ENCODE results near the gene FXYD1. TPM values are rescaled to one million over a fixed set of nuclear protein-coding genes. Genes with fewer than 3 reads are reported as not detected.
A peak's percentile ranks its signal among the peaks of the same experiment; 100 is the strongest.

FXYD1 gene
- total and polyA plus RNA-seq, 8 donors, result 7.5 to 193 (median 24.0) TPM; not detected in 1

GRCh38 chr19:35119578-35120155 lies 19.0 kb upstream of the FXYD1 start:
- peak overlapping the region in 4 of 5 donors; percentile 87 to 92 (median 88) for H3K27ac ChIP-seq
- peak overlapping the region in 2 of 4 donors; percentile 24 to 59 for H3K4me3 ChIP-seq
- TF ChIP-seq CTCF (IDR thresholded peaks at IDR 0.05) (no peak), POLR2A (IDR thresholded peaks at IDR 0.05) (no peak), POLR2AphosphoS5 (IDR thresholded peaks at IDR 0.05) (no peak), EP300 (IDR thresholded peaks at IDR 0.05) (no peak)
- no peaks in the 10 kb centered on the region for H3K9me3 ChIP-seq
- H3K4me1 ChIP-seq, result peaks cover 38 to 72% (median 55%) of the 10 kb centered on the region in 4 donors
- no peaks in the 10 kb centered on the region for H3K27me3 ChIP-seq
- DNase-seq, result no peak
- WGBS, 5 donors, result 66 to 81% (median 73%) methylated on average over 9 of the region's 9 CpGs
- intact Hi-C loops (cut with DNase I; ENCODE audit: low total_unique reads), result no loop called here
- H3K36me3 ChIP-seq, result peaks cover 0 to 17% (median 5%) of the 10 kb centered on the region in 4 donors

GRCh38 chr19:35120492-35120891 lies 18.1 kb upstream of the FXYD1 start:
- H3K36me3 ChIP-seq, result peaks cover 0 to 17% (median 5%) of the 10 kb centered on the region in 4 donors
- peak in 1 of 2 donors; percentile 74 for DNase-seq
- peak in 1 of 3 donors; percentile 24 for TF ChIP-seq POLR2AphosphoS5 (IDR thresholded peaks at IDR 0.05)
- TF ChIP-seq POLR2A (IDR thresholded peaks at IDR 0.05), result no peak
- no peak for TF ChIP-seq EP300 (IDR thresholded peaks at IDR 0.05)
- no peak for TF ChIP-seq CTCF (IDR thresholded peaks at IDR 0.05)
- intact Hi-C loops (cut with DNase I; ENCODE audit: low total_unique reads), result no loop called here
- no peaks in the 10 kb centered on the region for H3K9me3 ChIP-seq
- H3K4me1 ChIP-seq, result peaks cover 40 to 72% (median 58%) of the 10 kb centered on the region in 4 donors
- WGBS, 5 donors, result 36 to 53% (median 49%) methylated on average over 7 of the region's 7 CpGs
- H3K4me3 ChIP-seq, result peak overlapping the region in 1 of 4 donors; percentile 24
- H3K27me3 ChIP-seq, result no peaks in the 10 kb centered on the region
- H3K27ac ChIP-seq, result peak overlapping the region; percentile 65 to 92 (median 88)

- Histone ChIP-seq H3K9me3 (no peaks in the 10 kb centered on the region), H3K27ac (peak overlapping the region; percentile 65 to 92 (median 88)), H3K27me3 (no peaks in the 10 kb centered on the region), H3K4me1 (peaks cover 44 to 76% (median 62%) of the 10 kb centered on the region in 4 donors), H3K4me3 (peak overlapping the region in 1 of 4 donors; percentile 24), H3K36me3 (peaks cover 0 to 17% (median 5%) of the 10 kb centered on the region in 4 donors)
- TF ChIP-seq POLR2A (IDR thresholded peaks at IDR 0.05) (no peak), CTCF (IDR thresholded peaks at IDR 0.05) (no peak), POLR2AphosphoS5 (IDR thresholded peaks at IDR 0.05) (no peak), EP300 (IDR thresholded peaks at IDR 0.05) (no peak)
- intact Hi-C loops (cut with DNase I; ENCODE audit: low total_unique reads), result no loop called here
- 53 to 74% (median 65%) methylated on average over 7 of the region's 7 CpGs for WGBS, 5 donors
- no peak for DNase-seq
These were observed 17.7 kb upstream of the FXYD1 start for GRCh38 chr19:35120898-35121297.

- Histone ChIP-seq H3K9me3 (no peaks in the 10 kb centered on the region), H3K27ac (peak overlapping the region; percentile 47 to 92 (median 88)), H3K4me1 (peaks cover 44 to 79% (median 65%) of the 10 kb centered on the region in 4 donors), H3K27me3 (no peaks in the 10 kb centered on the region), H3K4me3 (no peak overlapping the region), H3K36me3 (peaks cover 0 to 17% (median 5%) of the 10 kb centered on the region in 4 donors)
- intact Hi-C loops (cut with DNase I; ENCODE audit: low total_unique reads), result no loop called here
- DNase-seq, result no peak
- TF ChIP-seq EP300 (IDR thresholded peaks at IDR 0.05), result no peak
- 49 to 75% (median 56%) methylated on average over 19 of the region's 19 CpGs for WGBS, 5 donors
These were observed 15.7 kb upstream of the FXYD1 start for GRCh38 chr19:35122687-35123551.
